Natural killer cell treated with Interleukin-12 subunit alpha and Interleukin-12 subunit beta and Interleukin-15 and Interleukin-18, amount 100 ng/mL, for 72 hours (primary cell): ENCODE data around the gene PPP1R12B. TPM values are rescaled to one million over a fixed set of nuclear protein-coding genes. Genes with fewer than 3 reads are reported as not detected.
A peak's percentile ranks its signal among the peaks of the same experiment; 100 is the strongest.
"Not testable (repeated sequence)": the region's sequence is repeated elsewhere in the genome, so short reads cannot be mapped to it uniquely, and the experiment has no call there.

ENCODE experiments used
- ATAC-seq, 2 donors: fragments of 150-1000 bp; cut with Tn5 transposase in 1 of 2; sonication (Bioruptor Pico), chemical (Tn5 transposase) in 1 of 2; 2 replicates each; pipeline ENCODE4 v1.10.0; 2021
- DNase-seq: peaks from one replicate; pipeline ENCODE4 v3.0.0; 2022; ENCODE audit warnings: low spot score
- H3K27ac Mint-ChIP-seq, 2 donors: 1 replicate in 1 of 2; 2 replicates in 1 of 2; pipeline ENCODE4 v1.8.0; 2022; ENCODE audit warnings: mixed read lengths in 2 of 2, mild to moderate bottlenecking in 1 of 2, moderate library complexity in 1 of 2
- H3K27me3 Mint-ChIP-seq, 2 donors: 1 replicate in 1 of 2; 2 replicates in 1 of 2; pipeline ENCODE4 v1.8.0; 2022; ENCODE audit warnings: mixed read lengths in 2 of 2
- H3K36me3 Mint-ChIP-seq: one replicate; pipeline ENCODE4 v1.8.0; 2022; ENCODE audit warnings: mixed read lengths
- H3K4me1 Mint-ChIP-seq, 2 donors: 1 replicate in 1 of 2; 2 replicates in 1 of 2; pipeline ENCODE4 v1.8.0; 2022; ENCODE audit warnings: low read depth in 2 of 2, mixed read lengths in 2 of 2, mild to moderate bottlenecking in 1 of 2
- H3K4me3 Mint-ChIP-seq: one replicate; pipeline ENCODE4 v1.8.0; 2022; ENCODE audit warnings: mixed read lengths
- H3K9me3 Mint-ChIP-seq: 2 replicates; pipeline ENCODE4 v1.8.0; 2022; ENCODE audit warnings: mixed read lengths
- total RNA-seq, 2 donors: library from RNA; stranded (reverse); gene quantifications; one replicate each; pipeline ENCODE4 v1.2.3, GENCODE V29; 2022

PPP1R12B gene
- total RNA-seq, 2 donors from 2014 or later, result 27.1 to 51.8 TPM

DNA sequence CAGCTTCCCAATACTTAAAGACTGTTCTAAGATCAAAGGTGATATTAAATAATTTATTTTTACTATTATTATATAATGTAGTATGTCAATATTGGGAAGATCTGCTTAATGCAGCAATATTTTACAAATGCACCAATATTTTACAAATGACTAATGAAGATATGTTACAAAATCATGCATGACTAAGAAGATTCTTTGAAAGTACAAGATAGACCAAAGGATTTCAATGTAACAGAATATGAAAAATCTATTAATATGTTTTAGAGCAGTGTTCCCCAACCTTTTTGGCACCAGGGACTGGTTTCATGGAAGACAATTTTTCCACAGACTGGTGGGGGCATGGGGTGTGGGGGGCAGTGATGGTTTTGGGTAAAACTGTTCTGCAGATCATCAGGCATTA is 132.1 kb downstream of the PPP1R12B start:
- not testable (repeated sequence) for ATAC-seq, H3K27ac Mint-ChIP-seq, H3K36me3 Mint-ChIP-seq, H3K4me3 Mint-ChIP-seq, H3K9me3 Mint-ChIP-seq, H3K27me3 Mint-ChIP-seq, DNase-seq
- H3K4me1 Mint-ChIP-seq, result peaks cover 32 to 52% of the 10 kb centered on the region in 2 donors

DNA sequence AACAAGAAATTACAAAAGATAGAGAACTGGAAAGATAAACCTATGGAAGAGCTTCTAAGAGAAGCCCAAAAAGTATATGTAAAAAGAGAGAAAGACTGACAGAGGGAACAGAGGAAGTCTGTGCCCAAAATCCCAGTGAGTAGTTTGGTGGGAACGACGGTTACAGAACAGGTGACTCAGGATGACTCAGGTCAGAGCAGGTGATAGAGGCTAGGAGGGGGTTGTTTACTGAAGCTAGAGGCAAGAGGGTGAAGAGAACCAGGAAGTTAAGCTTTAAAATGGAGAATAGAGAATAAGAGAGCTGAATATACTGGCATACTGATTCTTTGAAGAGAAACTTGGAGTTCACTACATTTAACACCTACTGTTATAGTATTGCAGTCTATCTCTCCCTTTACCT is 134.9 kb downstream of the PPP1R12B start:
- not testable (repeated sequence) for H3K4me3 Mint-ChIP-seq, H3K27me3 Mint-ChIP-seq, H3K27ac Mint-ChIP-seq, H3K9me3 Mint-ChIP-seq, H3K36me3 Mint-ChIP-seq, ATAC-seq, DNase-seq
- H3K4me1 Mint-ChIP-seq, result peaks cover 32 to 56% of the 10 kb centered on the region in 2 donors

DNA sequence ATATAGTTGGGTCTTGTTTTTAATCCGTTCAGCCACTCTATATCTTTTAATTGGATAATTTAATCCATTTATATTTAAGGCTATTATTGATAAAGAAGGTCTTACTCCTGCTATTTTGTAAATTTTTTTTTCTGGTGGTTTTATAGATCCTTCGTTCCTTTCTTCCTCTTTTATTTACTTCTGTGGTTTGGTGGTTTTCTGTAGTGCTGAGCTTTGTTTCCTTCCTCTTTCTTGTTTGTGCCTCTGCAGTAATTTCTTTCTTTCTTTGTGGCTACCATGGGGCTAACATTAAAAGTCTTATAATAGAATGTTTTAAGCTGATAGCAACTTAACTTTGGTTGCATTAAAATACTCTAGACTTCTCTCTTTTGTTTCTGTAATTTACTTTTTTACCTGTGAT is 135.5 kb downstream of the PPP1R12B start:
- not testable (repeated sequence) for DNase-seq, H3K36me3 Mint-ChIP-seq, H3K9me3 Mint-ChIP-seq, H3K27ac Mint-ChIP-seq, H3K27me3 Mint-ChIP-seq
- ATAC-seq, result peak in 1 of 2 donors; percentile 45
- peak overlapping the region; percentile 18 for H3K4me3 Mint-ChIP-seq
- peaks cover 30 to 59% of the 10 kb centered on the region in 2 donors for H3K4me1 Mint-ChIP-seq

DNA sequence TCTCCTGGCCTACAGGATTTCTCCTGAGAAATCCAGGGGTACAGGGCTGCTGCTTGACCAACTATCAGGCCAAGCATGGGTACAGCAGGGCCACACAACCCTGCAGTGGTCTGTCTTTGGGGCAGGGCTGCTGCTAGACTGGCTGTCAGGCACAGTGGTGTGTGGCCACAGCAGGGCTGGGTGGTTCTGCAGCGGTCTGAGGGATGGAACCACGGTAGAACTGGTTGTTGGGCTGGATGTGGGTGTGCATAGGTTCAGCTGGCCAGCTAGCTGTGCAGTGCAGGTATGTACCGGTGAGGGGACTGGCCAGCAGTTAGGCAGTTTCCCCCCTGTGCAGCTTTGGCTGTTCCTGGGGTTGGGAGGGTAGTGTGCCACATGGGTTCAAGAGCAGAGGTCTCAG is 136.3 kb downstream of the PPP1R12B start:
- H3K4me3 Mint-ChIP-seq, H3K27ac Mint-ChIP-seq, DNase-seq, H3K9me3 Mint-ChIP-seq, H3K27me3 Mint-ChIP-seq: not testable (repeated sequence)
- peaks cover 12% of the 10 kb centered on the region for H3K36me3 Mint-ChIP-seq
- H3K4me1 Mint-ChIP-seq, result peaks cover 29 to 58% of the 10 kb centered on the region in 2 donors
- ATAC-seq, result peak in 1 of 2 donors; percentile 15

DNA sequence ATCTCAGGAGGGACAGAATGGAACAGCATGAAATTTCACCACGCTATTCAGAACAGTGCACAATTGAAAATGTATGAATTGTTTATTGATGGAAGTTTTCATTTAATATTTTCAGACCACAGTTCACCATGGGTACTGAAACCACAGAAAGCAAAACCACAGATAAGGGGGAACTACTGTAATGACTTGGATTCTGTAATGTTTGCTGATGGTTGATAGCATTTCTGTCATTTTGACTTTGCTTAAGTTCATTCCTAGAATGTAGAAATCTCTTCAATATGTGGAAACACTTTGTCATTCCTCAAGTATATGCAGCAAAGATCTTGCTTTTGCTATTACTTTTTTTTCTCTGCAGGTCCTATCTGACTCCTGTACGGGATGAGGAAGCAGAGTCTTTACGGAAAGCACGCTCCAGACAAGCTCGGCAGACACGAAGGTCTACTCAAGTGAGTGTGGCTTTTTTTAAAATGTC is 139.7 kb downstream of the PPP1R12B start:
- Mint-ChIP-seq H3K4me1 (peaks cover 18 to 38% of the 10 kb centered on the region in 2 donors), H3K27ac (peak overlapping the region in 1 of 2 donors; percentile 55), H3K36me3 (peaks cover 17% of the 10 kb centered on the region), H3K4me3 (peak overlapping the region; percentile 64)
- ATAC-seq, result peak; percentile 69 to 92
- H3K27me3 Mint-ChIP-seq, H3K9me3 Mint-ChIP-seq, DNase-seq: not testable (repeated sequence)

DNA sequence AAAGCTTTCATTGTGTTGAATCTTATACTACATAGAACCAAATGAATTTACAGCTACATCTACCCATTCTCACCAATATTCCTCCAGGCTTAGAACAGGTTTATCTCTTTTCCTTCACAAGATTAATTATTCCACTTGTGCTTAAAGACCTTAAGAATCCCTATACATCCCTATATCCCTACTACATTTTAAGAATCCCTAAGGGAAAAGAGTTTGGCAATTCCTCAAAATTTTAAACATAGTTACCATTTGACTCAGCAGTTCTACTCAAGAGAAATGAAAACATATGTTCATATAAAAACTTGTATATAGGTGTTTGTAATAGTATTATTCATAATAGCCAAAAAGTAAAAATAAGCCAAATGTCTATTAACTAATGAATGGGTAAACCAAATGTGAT is 140.6 kb downstream of the PPP1R12B start:
- not testable (repeated sequence) for ATAC-seq, DNase-seq, H3K9me3 Mint-ChIP-seq, H3K27me3 Mint-ChIP-seq
- Mint-ChIP-seq H3K36me3 (peaks cover 17% of the 10 kb centered on the region), H3K4me3 (peak overlapping the region; percentile 32), H3K4me1 (peaks cover 11 to 29% of the 10 kb centered on the region in 2 donors), H3K27ac (peak overlapping the region in 1 of 2 donors; percentile 55)

DNA sequence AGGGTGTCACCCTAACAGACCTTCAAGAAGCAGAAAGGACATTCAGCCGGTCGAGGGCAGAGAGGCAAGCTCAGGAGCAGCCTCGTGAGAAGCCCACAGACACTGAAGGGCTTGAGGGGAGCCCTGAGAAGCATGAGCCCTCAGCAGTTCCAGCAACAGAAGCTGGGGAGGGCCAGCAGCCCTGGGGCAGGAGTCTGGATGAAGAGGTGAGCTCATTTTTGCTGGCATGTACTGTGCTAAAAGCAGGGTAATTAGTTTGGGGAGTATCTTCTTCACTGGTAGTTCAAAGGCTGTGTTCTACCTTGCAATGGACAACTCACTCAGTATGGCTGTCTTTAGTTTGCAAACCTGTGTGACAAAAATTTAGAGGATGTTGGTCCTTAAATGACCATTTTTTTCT is 144.6 kb downstream of the PPP1R12B start:
- H3K4me3 Mint-ChIP-seq, DNase-seq, ATAC-seq, H3K27me3 Mint-ChIP-seq, H3K27ac Mint-ChIP-seq, H3K9me3 Mint-ChIP-seq: not testable (repeated sequence)
- peaks cover 29% of the 10 kb centered on the region for H3K36me3 Mint-ChIP-seq
- H3K4me1 Mint-ChIP-seq, result peaks cover 0 to 16% of the 10 kb centered on the region in 2 donors

DNA sequence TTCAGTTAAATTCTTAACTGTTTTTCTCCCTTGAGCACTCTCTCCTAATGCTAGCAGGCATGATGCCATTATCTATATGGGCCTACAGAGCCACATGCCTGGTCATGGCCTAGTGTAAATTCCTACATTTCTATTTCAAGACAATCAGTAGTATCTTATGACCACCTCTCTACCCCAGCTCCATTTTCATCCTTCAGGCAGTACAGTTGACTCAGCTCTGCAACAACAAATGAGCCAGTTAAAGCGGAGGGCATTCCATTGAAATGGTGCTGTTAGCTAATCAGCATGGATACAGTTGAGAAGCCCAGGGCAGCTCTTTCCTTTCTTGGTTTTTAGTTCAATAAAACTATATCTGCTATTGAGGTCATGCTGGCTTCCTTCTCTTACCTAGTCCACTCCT is 150.0 kb downstream of the PPP1R12B start:
- H3K4me3 Mint-ChIP-seq, result no peak overlapping the region
- no peaks in the 10 kb centered on the region for H3K27me3 Mint-ChIP-seq
- no peak for DNase-seq
- peaks cover 24% of the 10 kb centered on the region for H3K36me3 Mint-ChIP-seq
- ATAC-seq, result no peak
- no peaks in the 10 kb centered on the region for H3K9me3 Mint-ChIP-seq
- H3K4me1 Mint-ChIP-seq, result no peaks in the 10 kb centered on the region
- H3K27ac Mint-ChIP-seq, result no peak overlapping the region

DNA sequence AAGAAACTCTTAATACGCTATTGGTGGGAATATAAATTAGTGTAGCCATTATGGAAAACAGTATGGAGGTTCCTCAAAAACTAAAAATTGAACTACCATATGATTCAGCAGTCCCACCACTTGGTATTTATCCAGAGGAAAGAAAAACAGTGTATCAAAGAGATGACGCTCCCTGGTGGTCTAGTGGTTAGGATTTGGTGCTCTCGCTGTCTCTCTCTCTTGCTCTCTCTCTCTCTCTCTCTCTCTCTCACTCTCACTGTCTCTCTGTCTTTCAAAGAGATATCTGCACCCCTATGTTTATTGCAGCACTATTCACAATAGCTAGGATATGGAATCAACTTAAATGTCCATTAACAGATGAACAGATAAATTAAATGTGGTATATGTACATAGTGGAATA is 151.5 kb downstream of the PPP1R12B start:
- H3K27me3 Mint-ChIP-seq, H3K4me1 Mint-ChIP-seq, ATAC-seq, H3K4me3 Mint-ChIP-seq, DNase-seq, H3K9me3 Mint-ChIP-seq, H3K27ac Mint-ChIP-seq: not testable (repeated sequence)
- peaks cover 20% of the 10 kb centered on the region for H3K36me3 Mint-ChIP-seq

DNA sequence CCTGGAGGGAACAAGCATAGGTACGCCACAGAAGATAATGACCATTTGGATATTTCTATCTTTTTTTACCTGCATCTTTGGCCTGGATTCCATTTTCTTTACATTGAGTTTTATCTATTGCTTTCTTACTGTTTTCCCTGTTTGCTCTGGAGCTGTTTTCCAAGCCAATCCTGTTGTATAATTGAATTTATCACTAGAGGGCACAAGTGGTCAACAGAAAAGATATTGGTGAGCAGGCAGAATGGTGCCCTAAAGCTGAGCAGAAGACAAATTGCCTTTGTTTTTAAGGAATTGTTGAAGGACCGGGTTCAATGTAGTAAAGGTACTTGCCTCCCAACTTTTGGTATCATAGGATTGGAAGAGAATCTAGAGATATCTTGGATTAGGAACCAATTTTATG is 152.8 kb downstream of the PPP1R12B start:
- H3K4me3 Mint-ChIP-seq, result no peak overlapping the region
- no peak overlapping the region for H3K27ac Mint-ChIP-seq
- no peaks in the 10 kb centered on the region for H3K27me3 Mint-ChIP-seq
- H3K9me3 Mint-ChIP-seq, result no peaks in the 10 kb centered on the region
- H3K36me3 Mint-ChIP-seq, result peaks cover 12% of the 10 kb centered on the region
- ATAC-seq (no peak), DNase-seq (no peak)
- no peaks in the 10 kb centered on the region for H3K4me1 Mint-ChIP-seq

DNA sequence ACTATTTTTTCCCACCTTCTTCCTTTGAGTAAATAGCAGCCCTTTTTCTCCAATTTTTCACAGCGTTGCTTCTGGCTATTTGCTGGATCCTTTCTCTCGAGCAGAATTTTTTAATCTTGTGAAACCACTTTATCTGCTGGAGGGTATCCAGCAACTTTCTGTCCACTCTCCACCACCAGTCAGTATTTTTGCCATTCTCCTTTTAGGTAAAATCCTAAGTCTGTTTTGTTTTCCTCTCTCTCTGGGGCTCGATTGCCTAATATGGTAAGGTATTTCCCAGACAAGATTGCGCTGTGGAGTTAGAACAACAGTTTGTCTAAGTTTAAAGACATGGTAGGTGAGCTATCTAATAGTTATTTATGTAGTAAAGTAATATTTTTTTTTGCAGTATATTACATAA is 156.9 kb downstream of the PPP1R12B start:
- no peaks in the 10 kb centered on the region for H3K27me3 Mint-ChIP-seq
- ATAC-seq, result no peak
- no peak overlapping the region for H3K27ac Mint-ChIP-seq
- no peak overlapping the region for H3K4me3 Mint-ChIP-seq
- H3K9me3 Mint-ChIP-seq, result no peaks in the 10 kb centered on the region
- H3K4me1 Mint-ChIP-seq, result no peaks in the 10 kb centered on the region
- DNase-seq, result no peak
- peaks cover 12% of the 10 kb centered on the region for H3K36me3 Mint-ChIP-seq

DNA sequence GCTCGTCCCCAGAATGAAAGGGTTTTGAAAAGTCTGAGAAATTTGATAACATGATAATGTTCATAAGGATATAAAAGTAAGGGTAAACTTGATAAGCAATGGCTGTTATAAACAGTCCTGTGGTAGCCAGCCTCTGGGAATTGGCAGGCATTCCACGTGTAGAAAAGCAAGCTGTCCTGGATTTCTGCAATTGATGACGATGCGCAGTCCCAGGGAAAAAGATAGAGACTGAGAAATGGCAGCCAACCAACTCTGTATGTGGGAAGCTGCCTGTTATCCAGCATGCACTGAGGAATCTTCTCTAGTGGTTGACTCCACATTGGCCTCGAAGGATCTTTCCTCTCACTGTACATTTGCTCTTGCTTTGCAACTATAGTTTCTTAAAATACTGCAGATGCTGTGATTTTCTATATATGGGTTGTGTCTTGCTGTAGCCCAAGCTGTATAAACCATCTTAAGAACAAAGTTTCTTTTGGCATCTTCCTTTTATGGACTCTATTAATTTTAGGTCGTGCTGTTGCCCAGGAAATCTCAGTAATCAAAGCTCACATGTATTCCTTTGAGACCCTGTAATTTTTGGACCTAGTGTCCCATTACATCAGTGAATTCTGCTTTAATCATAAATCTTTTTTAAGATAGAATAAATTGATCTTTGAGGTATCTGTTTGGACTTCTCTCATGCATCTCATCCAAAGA is 157.5 kb downstream of the PPP1R12B start:
- not testable (repeated sequence) for H3K27me3 Mint-ChIP-seq, DNase-seq, H3K27ac Mint-ChIP-seq, H3K4me1 Mint-ChIP-seq, H3K4me3 Mint-ChIP-seq, H3K9me3 Mint-ChIP-seq, ATAC-seq
- peaks cover 12% of the 10 kb centered on the region for H3K36me3 Mint-ChIP-seq

DNA sequence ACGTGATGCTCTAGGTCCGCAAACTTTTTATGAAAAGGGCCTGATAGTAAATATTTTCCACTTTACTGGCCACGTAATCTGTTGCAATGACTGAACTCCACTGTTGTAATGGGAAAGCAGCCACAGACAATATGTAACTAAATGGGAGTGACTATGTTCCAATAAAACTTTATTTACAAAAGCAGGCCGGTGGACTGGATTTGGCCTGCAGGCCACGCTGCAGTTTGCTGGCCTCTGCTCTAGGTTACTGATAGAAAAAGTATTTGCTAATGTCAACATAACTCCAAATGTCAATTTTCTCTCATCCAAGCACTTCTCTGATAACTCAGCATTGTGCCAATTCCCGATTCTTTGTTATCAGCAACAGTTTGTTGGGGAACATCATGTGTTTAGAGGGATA is 160.4 kb downstream of the PPP1R12B start:
- not testable (repeated sequence) for DNase-seq, H3K4me3 Mint-ChIP-seq, H3K4me1 Mint-ChIP-seq, ATAC-seq, H3K27ac Mint-ChIP-seq, H3K36me3 Mint-ChIP-seq, H3K9me3 Mint-ChIP-seq, H3K27me3 Mint-ChIP-seq

DNA sequence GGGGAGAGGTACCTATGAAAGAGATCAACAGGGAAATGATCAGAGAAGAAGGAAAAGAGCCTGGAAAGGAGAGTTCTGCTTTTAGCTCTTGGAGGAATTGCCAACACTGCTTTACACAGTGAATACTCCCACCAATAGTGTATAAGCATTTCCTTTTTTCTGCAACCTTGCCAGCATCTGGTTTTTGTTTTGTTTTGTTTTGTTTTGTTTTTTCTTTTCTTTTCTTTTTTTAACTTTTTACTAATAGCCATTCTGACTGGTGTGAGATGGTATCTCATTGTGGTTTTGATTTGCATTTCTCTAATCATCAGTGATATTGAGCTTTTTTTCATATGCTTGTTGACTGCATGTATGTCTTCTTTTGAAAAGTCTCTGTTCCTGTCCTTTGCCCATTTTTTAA is 165.4 kb downstream of the PPP1R12B start:
- not testable (repeated sequence) for H3K9me3 Mint-ChIP-seq, ATAC-seq

DNA sequence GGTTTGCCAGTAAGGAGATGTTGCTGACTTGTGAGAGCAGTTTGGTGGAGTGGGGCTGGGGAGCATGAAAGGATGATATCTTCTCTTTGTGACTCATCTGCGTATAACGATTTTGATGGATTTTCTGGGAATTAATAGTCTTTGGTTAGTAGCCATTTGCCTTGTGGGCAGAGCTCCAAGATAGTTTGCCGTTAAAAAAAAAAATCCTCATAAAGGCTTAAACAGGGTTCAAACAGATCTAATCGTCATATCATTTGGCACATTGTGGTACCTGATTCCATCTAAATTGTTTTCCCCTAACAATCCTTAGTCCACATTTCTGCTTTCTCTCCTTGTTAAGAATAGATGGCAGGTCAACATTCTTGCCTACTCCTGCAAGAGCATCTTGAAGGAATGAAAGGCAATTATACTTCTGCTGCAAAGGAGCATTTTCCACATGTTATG is 168.0 kb downstream of the PPP1R12B start:
- Mint-ChIP-seq H3K27ac (no peak overlapping the region), H3K27me3 (no peaks in the 10 kb centered on the region), H3K9me3 (no peaks in the 10 kb centered on the region), H3K36me3 (no peaks in the 10 kb centered on the region), H3K4me1 (peaks cover 6% of the 10 kb centered on the region in 2 donors), H3K4me3 (no peak overlapping the region)
- DNase-seq (no peak), ATAC-seq (no peak)

More for the DNA sequence above, 165.4 kb downstream of the PPP1R12B start:
- not testable (repeated sequence) for DNase-seq, H3K27me3 Mint-ChIP-seq, H3K4me1 Mint-ChIP-seq, H3K36me3 Mint-ChIP-seq, H3K4me3 Mint-ChIP-seq, H3K27ac Mint-ChIP-seq
